ENCODE measurements around the gene GNAS. TPM values are rescaled to one million over a fixed set of nuclear protein-coding genes. Genes with fewer than 3 reads are reported as not detected.

Gene GNAS
- total RNA-seq, 1 donor from 2014 or later, result 746 TPM

DNA sequence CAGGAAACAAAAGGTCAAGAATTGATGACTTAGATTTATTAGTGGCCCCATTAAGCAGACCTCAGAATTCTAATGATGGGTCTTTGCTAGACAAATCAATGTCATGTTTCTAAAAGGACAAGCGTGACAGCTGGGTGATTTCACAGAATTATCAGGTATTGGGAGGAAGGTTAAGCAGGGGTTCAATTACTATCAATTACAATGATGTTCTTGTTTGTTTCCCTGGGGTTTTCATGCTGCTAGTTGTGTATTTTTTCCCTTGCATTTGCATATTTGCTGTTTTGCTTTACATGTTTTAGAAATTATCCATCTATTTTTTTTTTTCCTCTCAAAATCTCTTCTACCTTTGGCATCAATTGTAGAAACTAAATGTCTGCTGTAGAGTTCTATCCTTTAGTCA lies 27.9 kb downstream of the GNAS start:
- H3K27ac ChIP-seq, result no peak overlapping the region
- H3K27me3 ChIP-seq, result no peaks in the 10 kb centered on the region
- no peak for ATAC-seq
- DNase-seq, result no peak
- no peaks in the 10 kb centered on the region for H3K4me1 ChIP-seq
- no peaks in the 10 kb centered on the region for H3K9me3 ChIP-seq
- intact Hi-C loops (cut with DNase I), result no loop called here
- TF ChIP-seq, protein P1, sequence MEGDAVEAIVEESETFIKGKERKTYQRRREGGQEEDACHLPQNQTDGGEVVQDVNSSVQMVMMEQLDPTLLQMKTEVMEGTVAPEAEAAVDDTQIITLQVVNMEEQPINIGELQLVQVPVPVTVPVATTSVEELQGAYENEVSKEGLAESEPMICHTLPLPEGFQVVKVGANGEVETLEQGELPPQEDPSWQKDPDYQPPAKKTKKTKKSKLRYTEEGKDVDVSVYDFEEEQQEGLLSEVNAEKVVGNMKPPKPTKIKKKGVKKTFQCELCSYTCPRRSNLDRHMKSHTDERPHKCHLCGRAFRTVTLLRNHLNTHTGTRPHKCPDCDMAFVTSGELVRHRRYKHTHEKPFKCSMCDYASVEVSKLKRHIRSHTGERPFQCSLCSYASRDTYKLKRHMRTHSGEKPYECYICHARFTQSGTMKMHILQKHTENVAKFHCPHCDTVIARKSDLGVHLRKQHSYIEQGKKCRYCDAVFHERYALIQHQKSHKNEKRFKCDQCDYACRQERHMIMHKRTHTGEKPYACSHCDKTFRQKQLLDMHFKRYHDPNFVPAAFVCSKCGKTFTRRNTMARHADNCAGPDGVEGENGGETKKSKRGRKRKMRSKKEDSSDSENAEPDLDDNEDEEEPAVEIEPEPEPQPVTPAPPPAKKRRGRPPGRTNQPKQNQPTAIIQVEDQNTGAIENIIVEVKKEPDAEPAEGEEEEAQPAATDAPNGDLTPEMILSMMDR (IDR thresholded peaks at IDR 0.05), result no peak
- no peak overlapping the region for H3K4me3 ChIP-seq
- H3K36me3 ChIP-seq, result no peaks in the 10 kb centered on the region

DNA sequence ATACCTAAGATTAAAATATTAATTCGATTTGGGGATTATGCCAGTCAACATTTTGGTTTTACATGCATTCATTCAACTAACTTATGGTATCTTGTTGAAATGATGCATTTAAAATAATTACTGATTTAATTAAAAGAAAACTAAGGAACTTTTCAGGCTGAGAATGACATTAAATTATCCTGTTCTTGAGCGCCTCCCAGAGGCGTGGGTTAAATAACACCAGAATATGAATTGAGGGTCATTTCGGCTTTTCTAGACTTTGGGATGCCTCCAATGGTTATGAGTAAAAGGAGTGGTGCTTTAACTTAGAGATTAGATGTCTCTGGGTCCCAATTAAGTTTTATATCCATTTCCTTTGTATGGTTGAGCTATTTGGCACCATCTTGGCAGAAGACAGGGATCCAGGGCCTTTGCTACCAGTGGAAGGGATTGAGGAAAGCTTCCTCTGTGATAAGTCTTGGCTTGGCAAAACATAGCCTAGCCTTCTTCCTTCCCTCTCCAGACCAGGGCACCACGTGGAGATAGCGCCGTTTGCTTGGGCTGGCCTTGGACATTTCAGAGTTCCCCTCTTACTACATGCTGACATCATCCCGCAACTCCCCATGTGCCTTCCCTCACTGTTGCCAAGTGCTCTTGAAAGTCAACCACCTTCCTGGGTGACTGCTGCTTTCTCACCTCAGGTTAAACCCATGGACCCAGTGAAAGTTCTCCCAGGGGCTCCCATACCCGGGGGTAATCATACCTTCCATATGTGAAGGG lies 28.7 kb downstream of the GNAS start:
- Histone ChIP-seq H3K36me3 (no peaks in the 10 kb centered on the region), H3K4me3 (no peak overlapping the region), H3K4me1 (no peaks in the 10 kb centered on the region), H3K27me3 (no peaks in the 10 kb centered on the region), H3K9me3 (no peaks in the 10 kb centered on the region), H3K27ac (no peak overlapping the region)
- intact Hi-C loops (cut with DNase I), result no loop called here
- ATAC-seq (peak; percentile 68), DNase-seq (no peak)
- TF ChIP-seq, protein P1 (IDR thresholded peaks at IDR 0.05), result no peak

DNA sequence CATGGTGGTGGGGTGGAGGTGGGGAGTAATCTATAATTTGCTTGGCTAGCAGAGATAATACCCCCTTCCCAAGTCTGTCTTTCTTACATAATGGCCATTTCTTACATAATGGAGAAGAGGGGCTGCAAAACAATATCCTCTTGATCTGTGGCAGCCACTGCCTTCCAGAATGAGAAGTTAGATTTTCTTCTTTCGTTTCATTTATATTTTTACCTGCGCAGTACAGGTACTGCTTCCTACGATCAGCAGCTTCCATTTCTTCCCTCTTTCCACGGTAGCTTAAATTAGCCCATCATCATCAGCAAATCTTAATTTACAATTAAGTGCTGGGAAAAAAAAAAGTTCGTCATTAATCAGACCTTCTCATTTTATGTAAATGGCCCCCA lies 30.2 kb downstream of the GNAS start:
- Histone ChIP-seq H3K9me3 (no peaks in the 10 kb centered on the region), H3K4me1 (no peaks in the 10 kb centered on the region), H3K4me3 (no peak overlapping the region), H3K27me3 (no peaks in the 10 kb centered on the region), H3K36me3 (no peaks in the 10 kb centered on the region), H3K27ac (no peak overlapping the region)
- intact Hi-C loops (cut with DNase I), result no loop called here
- DNase-seq (no peak), ATAC-seq (no peak)
- TF ChIP-seq, protein P1 (IDR thresholded peaks at IDR 0.05), result no peak

DNA sequence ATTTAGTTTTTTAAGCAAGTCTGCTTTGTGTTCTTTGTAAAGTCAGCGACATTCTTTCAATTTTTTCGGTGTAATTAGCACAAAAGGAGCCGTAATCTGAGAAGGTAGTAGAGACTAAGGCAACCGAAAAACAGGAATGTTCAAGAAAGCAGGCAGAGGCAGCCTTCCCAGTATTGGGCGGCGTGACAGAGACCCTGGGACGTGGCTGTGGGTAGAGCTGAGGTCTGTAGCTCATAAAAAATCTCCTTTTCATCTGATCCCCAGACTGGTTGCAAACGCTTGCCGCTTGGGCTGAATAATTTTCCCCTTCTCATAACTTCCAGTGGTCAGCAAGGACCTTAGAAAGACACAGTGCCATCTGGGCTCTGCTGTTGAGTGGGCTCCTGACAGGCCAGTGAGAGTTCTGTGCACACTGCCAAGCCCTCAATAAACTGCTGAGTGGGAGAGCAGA lies 30.8 kb downstream of the GNAS start:
- no peaks in the 10 kb centered on the region for H3K27me3 ChIP-seq
- no peak overlapping the region for H3K4me3 ChIP-seq
- H3K4me1 ChIP-seq, result no peaks in the 10 kb centered on the region
- H3K36me3 ChIP-seq, result no peaks in the 10 kb centered on the region
- no peak for ATAC-seq
- no peak for DNase-seq
- no peak overlapping the region for H3K27ac ChIP-seq
- TF ChIP-seq, protein P1 (IDR thresholded peaks at IDR 0.05), result no peak
- no peaks in the 10 kb centered on the region for H3K9me3 ChIP-seq
- intact Hi-C loops (cut with DNase I), result no loop called here

DNA sequence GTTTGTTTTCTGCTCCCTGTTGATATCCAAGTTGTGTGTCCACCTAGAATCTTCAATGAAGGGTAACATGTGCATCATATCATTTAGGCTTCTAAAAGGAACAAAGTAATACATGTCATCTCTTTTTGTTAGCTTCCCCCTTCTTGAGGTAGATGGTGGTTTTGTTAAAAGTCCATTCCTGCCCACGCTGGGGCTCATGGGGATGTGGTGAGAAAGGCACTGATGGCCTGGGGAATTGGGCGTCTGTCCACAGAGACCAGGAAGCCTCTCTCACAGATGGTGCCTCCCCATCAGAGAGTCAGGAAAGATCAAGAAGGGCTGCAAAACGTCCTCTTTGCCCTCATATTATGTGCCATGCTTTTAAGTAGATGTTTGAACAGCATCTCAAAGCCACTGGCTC lies 32.5 kb downstream of the GNAS start:
- no peaks in the 10 kb centered on the region for H3K4me1 ChIP-seq
- no peaks in the 10 kb centered on the region for H3K9me3 ChIP-seq
- no peak overlapping the region for H3K27ac ChIP-seq
- no peak for DNase-seq
- no peak for ATAC-seq
- H3K36me3 ChIP-seq, result no peaks in the 10 kb centered on the region
- no peaks in the 10 kb centered on the region for H3K27me3 ChIP-seq
- TF ChIP-seq, protein P1 (IDR thresholded peaks at IDR 0.05), result no peak
- H3K4me3 ChIP-seq, result no peak overlapping the region
- intact Hi-C loops (cut with DNase I), result no loop called here
